GM06990 (cell line): ENCODE measurements around the gene GABPA.

Experiments used
- DNase-seq: peaks from one replicate; pipeline ENCODE4 v3.0.0-alpha.2; 2011; ENCODE audit not compliant: insufficient read length; ENCODE audit errors: extremely low read depth
- H3K27me3 ChIP-seq: replicated peaks from 2 replicates; pipeline ENCODE4 v1.6.0; 2011; ENCODE audit warnings: low read length; ENCODE audit not compliant: control insufficient read depth, insufficient read depth
- H3K36me3 ChIP-seq: 2 replicates; pipeline ENCODE4 v1.5.1; 2011; ENCODE audit warnings: low read length; ENCODE audit not compliant: control insufficient read depth, insufficient read depth
- H3K4me3 ChIP-seq: replicated peaks from 2 replicates; pipeline ENCODE4 v1.5.1; 2011; ENCODE audit warnings: low read depth, mild to moderate bottlenecking, control low read depth, low read length
- CTCF ChIP-seq: IDR thresholded peaks from 2 replicates; pipeline ENCODE4 v1.5.1; 2011; ENCODE audit warnings: low read length, control low read depth, mild to moderate bottlenecking, inconsistent platforms; ENCODE audit not compliant: insufficient read depth, poor library complexity, severe bottlenecking

GABPA gene

GRCh38 chr21:25734654-25734903 is 193 bp upstream of the GABPA start:
- H3K4me3 ChIP-seq: peak overlapping the region; percentile 81
- H3K36me3 ChIP-seq: no peaks in the 10 kb centered on the region; the same call in none of the 2 replicates
- DNase-seq: no peak
- H3K27me3 ChIP-seq: no peaks in the 10 kb centered on the region
- TF ChIP-seq CTCF: no peak

GRCh38 chr21:25735646-25736597 is 1.1 kb downstream of the GABPA start:
- no peaks in the 10 kb centered on the region; the same call in 1 of the 2 replicates for H3K36me3 ChIP-seq
- TF ChIP-seq CTCF: no peak
- no peaks in the 10 kb centered on the region for H3K27me3 ChIP-seq
- peak overlapping the region; percentile 97 for H3K4me3 ChIP-seq
- DNase-seq: no peak

- H3K36me3 ChIP-seq: no peaks in the 10 kb centered on the region
- no peak for TF ChIP-seq CTCF
- H3K27me3 ChIP-seq: no peaks in the 10 kb centered on the region
- H3K4me3 ChIP-seq: no peak overlapping the region
- no peak for DNase-seq
These were observed 2.6 kb downstream of the GABPA start for GRCh38 chr21:25737421-25737820.

GRCh38 chr21:25742900-25743299 is 8.1 kb downstream of the GABPA start:
- Histone ChIP-seq H3K4me3 (no peak overlapping the region), H3K36me3 (peaks cover 2% of the 10 kb centered on the region), H3K27me3 (no peaks in the 10 kb centered on the region)
- no peak for TF ChIP-seq CTCF
- no peak for DNase-seq

GRCh38 chr21:25744854-25745253 is 10.1 kb downstream of the GABPA start:
- TF ChIP-seq CTCF: no peak
- DNase-seq: no peak
- no peak overlapping the region for H3K4me3 ChIP-seq
- no peaks in the 10 kb centered on the region for H3K27me3 ChIP-seq
- peaks cover 4% of the 10 kb centered on the region for H3K36me3 ChIP-seq
